Measurements from ENCODE around the gene POR.

The POR gene

DNA sequence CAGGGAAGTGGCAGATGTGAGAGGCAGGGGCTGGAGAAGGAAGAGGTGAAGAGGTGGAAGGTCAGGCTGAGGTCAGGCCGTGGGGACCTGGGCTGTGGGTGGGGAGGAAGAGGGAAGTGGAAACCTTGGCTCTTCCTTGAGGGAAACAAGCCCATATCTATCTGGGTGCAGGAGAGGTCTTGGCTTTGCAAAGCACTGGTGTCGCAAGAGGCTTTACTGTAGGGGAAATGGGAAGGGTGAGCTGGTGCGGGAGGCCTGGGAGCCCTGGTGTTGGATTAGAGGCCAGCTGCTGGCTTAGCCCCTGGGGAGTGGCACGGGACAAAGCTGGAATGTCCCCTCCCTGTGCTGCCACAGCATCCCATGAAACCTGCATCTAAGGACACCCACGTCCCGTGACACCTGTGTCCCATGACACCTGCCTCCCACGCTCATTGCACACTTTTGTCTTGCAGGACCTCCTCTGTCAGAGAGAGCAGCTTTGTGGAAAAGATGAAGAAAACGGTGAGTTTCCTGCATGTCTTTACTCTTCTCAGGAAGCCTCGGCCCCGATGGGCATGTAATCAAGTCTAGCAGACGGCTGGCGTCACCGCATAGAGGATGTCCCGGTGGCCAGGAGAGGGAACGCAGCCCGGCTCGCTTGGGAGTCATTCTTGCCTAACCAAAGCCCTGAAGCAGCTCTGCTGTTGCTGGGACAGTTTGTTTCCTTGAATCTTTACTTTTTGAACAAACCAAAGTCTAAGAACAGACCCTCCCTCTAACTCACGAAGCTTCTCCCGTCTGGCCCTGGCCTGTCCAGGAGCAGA lies 57.2 kb downstream of the POR start:
- H3K4me3 ChIP-seq (ENCODE audit: control insufficient read depth, low read depth, low read length) = no peak overlapping the region
- TF ChIP-seq, protein P1, sequence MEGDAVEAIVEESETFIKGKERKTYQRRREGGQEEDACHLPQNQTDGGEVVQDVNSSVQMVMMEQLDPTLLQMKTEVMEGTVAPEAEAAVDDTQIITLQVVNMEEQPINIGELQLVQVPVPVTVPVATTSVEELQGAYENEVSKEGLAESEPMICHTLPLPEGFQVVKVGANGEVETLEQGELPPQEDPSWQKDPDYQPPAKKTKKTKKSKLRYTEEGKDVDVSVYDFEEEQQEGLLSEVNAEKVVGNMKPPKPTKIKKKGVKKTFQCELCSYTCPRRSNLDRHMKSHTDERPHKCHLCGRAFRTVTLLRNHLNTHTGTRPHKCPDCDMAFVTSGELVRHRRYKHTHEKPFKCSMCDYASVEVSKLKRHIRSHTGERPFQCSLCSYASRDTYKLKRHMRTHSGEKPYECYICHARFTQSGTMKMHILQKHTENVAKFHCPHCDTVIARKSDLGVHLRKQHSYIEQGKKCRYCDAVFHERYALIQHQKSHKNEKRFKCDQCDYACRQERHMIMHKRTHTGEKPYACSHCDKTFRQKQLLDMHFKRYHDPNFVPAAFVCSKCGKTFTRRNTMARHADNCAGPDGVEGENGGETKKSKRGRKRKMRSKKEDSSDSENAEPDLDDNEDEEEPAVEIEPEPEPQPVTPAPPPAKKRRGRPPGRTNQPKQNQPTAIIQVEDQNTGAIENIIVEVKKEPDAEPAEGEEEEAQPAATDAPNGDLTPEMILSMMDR (IDR thresholded peaks at IDR 0.05; ENCODE audit: control insufficient read depth, insufficient read depth, low read depth, low read length, missing control alignments) = no peak
- no peak for DNase-seq (ENCODE audit: low read depth)

DNA sequence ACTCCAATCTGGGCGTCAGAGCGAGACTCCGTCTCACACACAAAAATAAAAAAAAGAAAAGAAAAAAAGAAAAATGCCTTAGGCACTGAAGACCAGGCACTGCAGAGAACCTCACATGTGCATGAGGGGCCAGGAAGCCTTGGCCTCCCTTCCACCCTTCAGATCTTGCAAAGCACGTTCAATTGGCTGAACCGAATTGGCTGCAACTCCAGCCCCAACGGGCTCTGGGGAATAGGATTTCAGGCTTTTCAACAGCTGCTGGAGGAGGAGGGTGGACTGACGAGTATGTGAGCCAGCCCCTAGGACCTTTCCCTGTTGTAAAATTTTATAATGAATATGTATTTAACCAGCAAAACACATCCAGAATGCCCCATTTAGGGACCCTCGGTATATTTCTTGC lies 62.8 kb downstream of the POR start:
- no peak overlapping the region for H3K4me3 ChIP-seq (ENCODE audit: control insufficient read depth, low read depth, low read length)
- DNase-seq (ENCODE audit: low read depth) = no peak
- TF ChIP-seq, protein P1 (IDR thresholded peaks at IDR 0.05; ENCODE audit: control insufficient read depth, insufficient read depth, low read depth, low read length, missing control alignments) = no peak

DNA sequence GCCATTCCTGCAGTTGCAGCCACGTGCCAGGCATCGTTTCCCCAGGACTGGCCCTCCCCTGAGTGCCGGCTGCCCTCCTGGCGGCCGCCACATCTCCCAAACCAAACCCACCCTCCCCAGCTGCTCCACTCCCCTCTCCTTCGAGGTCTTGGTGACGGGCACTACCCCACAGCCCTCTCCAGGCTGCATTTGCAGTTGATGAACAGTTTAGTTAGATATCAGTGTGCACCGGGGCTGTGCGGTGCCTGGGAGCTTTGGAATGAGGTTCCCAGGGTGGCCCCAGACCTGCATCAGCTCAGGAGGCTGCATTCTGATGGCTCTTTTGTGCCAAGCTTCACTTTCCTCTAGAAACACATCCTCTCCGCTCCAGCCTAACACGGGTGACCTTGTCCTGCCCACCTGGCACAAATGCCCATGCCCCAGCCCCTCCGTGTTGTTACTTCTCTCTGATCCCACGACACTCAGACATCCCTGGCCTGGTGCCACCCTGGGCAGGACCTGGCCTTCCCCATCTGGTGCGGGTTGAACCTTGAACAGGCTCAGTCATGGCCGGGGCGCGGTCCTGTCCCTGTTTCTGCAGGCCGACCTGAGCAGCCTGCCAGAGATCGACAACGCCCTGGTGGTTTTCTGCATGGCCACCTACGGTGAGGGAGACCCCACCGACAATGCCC lies 64.9 kb downstream of the POR start:
- no peak overlapping the region for H3K4me3 ChIP-seq (ENCODE audit: control insufficient read depth, low read depth, low read length)
- TF ChIP-seq, protein P1 (IDR thresholded peaks at IDR 0.05; ENCODE audit: control insufficient read depth, insufficient read depth, low read depth, low read length, missing control alignments) = no peak
- DNase-seq (ENCODE audit: low read depth) = no peak

DNA sequence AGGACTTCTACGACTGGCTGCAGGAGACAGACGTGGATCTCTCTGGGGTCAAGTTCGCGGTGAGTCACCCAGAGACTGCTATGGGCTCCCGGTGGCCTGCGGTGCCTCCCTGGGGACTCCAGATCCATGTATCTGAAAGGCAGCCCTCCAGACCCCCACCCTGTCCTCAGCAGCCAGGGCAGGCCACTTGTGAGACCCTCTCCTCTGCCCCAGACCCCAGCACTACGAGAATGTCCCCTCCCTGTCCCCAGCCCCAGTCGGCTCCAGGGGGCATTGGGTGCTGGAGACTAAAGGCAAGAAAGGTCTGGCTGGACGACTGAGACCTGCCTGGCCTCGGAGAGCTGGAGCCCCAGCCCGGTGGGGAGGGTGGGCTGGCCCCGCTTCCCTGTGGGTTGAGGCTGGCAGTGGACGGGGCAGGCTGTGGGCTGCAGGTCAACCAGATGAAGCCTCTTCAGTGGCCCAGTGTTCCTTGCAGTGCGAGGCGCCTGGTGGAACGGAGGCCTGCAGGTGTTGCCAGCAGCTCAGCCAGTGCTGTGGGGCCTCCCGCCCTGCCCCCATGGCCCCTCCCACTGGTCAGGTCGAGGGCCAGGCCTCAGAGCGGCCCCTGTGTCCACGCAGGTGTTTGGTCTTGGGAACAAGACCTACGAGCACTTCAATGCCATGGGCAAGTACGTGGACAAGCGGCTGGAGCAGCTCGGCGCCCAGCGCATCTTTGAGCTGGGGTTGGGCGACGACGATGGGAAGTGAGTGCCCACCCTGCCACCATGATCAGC lies 65.7 kb downstream of the POR start:
- TF ChIP-seq, protein P1 (IDR thresholded peaks at IDR 0.05; ENCODE audit: control insufficient read depth, insufficient read depth, low read depth, low read length, missing control alignments) = no peak
- no peak overlapping the region for H3K4me3 ChIP-seq (ENCODE audit: control insufficient read depth, low read depth, low read length)
- DNase-seq (ENCODE audit: low read depth) = no peak

DNA sequence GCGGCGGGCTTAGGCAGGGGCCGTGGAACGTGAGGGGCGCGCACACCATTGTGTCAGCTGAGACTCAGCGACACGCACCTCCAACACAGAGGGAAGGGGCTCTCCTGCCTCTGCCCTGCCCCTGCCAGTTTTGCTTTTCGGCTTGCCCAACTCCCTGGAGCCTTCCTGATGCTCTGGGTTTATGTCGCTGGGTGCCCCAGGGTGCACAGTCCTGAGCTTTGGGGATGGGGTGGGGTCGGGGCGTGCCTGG lies 66.2 kb downstream of the POR start:
- H3K4me3 ChIP-seq (ENCODE audit: control insufficient read depth, low read depth, low read length) = no peak overlapping the region
- no peak for DNase-seq (ENCODE audit: low read depth)
- TF ChIP-seq, protein P1 (IDR thresholded peaks at IDR 0.05; ENCODE audit: control insufficient read depth, insufficient read depth, low read depth, low read length, missing control alignments) = no peak

DNA sequence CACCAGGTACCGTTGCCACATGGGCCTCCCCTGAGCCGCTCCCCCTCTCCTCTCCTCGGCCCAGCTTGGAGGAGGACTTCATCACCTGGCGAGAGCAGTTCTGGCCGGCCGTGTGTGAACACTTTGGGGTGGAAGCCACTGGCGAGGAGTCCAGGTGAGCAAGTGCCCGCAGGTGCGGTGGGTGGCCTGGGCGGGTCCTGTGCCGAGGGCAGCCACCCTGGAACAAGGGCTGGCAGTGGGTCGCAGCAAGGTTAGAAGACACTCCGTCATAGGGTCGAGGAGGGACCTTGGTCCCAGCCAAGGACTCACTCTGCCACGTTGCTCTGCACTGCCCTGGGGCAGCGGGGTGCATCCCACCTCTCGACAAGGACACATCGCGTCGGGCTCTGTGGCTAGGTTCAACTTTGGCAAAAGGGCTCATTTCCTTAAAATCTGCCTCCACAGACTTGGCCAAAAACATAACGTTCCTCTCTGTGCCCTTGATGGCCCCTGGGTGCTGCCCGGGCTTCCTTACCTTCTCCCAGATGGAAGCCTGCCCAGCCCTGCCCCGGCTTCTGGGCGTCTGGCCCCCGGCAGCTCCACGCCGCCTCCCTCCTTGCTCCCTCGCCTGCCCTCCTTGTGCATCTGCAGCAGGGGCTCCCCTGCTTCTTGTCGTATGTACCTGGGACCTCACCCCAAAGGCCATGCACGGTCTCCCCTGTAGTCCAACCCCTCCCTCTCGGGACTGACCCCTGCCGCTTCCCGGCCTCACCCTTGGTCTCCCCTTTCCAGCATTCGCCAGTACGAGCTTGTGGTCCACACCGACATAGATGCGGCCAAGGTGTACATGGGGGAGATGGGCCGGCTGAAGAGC lies 66.7 kb downstream of the POR start:
- TF ChIP-seq, protein P1 (IDR thresholded peaks at IDR 0.05; ENCODE audit: control insufficient read depth, insufficient read depth, low read depth, low read length, missing control alignments) = no peak
- DNase-seq (ENCODE audit: low read depth) = no peak
- no peak overlapping the region for H3K4me3 ChIP-seq (ENCODE audit: control insufficient read depth, low read depth, low read length)

Measured in AG09309 (cell line).